ENCODE results near the gene INSRR. TPM values are rescaled to one million over a fixed set of nuclear protein-coding genes. Genes with fewer than 3 reads are reported as not detected.
A peak's percentile ranks its signal among the peaks of the same experiment; 100 is the strongest.

Gene INSRR
- total and polyA plus RNA-seq, 8 donors, result 0.03 to 0.06 (median 0.04) TPM; not detected in 4

GRCh38 chr1:156874572-156875340 is 15.8 kb upstream of the INSRR start:
- DNase-seq (no peak), ATAC-seq (no peak)
- H3K4me3 ChIP-seq, result no peak overlapping the region
- H3K36me3 ChIP-seq, result no peaks in the 10 kb centered on the region
- no peak overlapping the region for H3K27ac ChIP-seq
- intact Hi-C loops (cut with DNase I), result no loop called here
- no peak for TF ChIP-seq CTCF (IDR thresholded peaks at IDR 0.05)
- H3K27me3 ChIP-seq, result peaks cover 0 to 63% of the 10 kb centered on the region in 2 donors
- H3K4me1 ChIP-seq, result no peaks in the 10 kb centered on the region
- no peaks in the 10 kb centered on the region for H3K9me3 ChIP-seq

GRCh38 chr1:156874142-156874541 is 15.2 kb upstream of the INSRR start:
- ATAC-seq (no peak), DNase-seq (no peak)
- no peaks in the 10 kb centered on the region for H3K36me3 ChIP-seq
- intact Hi-C loops (cut with DNase I), result no loop called here
- no peaks in the 10 kb centered on the region for H3K4me1 ChIP-seq
- H3K9me3 ChIP-seq, result no peaks in the 10 kb centered on the region
- H3K27me3 ChIP-seq, result peaks cover 0 to 57% of the 10 kb centered on the region in 2 donors
- no peak for TF ChIP-seq CTCF (IDR thresholded peaks at IDR 0.05)
- no peak overlapping the region for H3K27ac ChIP-seq
- no peak overlapping the region for H3K4me3 ChIP-seq

- Histone ChIP-seq H3K27me3 (peaks cover 0 to 52% of the 10 kb centered on the region in 2 donors), H3K4me3 (no peak overlapping the region), H3K27ac (no peak overlapping the region), H3K4me1 (no peaks in the 10 kb centered on the region), H3K9me3 (no peaks in the 10 kb centered on the region), H3K36me3 (no peaks in the 10 kb centered on the region)
- no peak for TF ChIP-seq CTCF (IDR thresholded peaks at IDR 0.05)
- DNase-seq (no peak), ATAC-seq (no peak)
- intact Hi-C loops (cut with DNase I), result no loop called here
Measured at GRCh38 chr1:156873659-156874058, 14.7 kb upstream of the INSRR start.

- intact Hi-C loops (cut with DNase I), result no loop called here
- H3K9me3 ChIP-seq, result no peaks in the 10 kb centered on the region
- ATAC-seq (no peak), DNase-seq (no peak)
- H3K4me3 ChIP-seq, result no peak overlapping the region
- H3K27ac ChIP-seq, result no peak overlapping the region
- no peaks in the 10 kb centered on the region for H3K4me1 ChIP-seq
- TF ChIP-seq CTCF (IDR thresholded peaks at IDR 0.05), result no peak
- H3K36me3 ChIP-seq, result no peaks in the 10 kb centered on the region
- H3K27me3 ChIP-seq, result peaks cover 0 to 57% of the 10 kb centered on the region in 2 donors
Measured at GRCh38 chr1:156869455-156869854, 10.5 kb upstream of the INSRR start.

GRCh38 chr1:156868341-156868740 is 9.4 kb upstream of the INSRR start:
- DNase-seq (peak in 1 of 4 donors; percentile 44), ATAC-seq (no peak)
- Histone ChIP-seq H3K27ac (no peak overlapping the region), H3K4me3 (no peak overlapping the region), H3K4me1 (no peaks in the 10 kb centered on the region), H3K36me3 (no peaks in the 10 kb centered on the region), H3K27me3 (peaks cover 0 to 57% of the 10 kb centered on the region in 2 donors), H3K9me3 (no peaks in the 10 kb centered on the region)
- TF ChIP-seq CTCF (IDR thresholded peaks at IDR 0.05), result no peak
- intact Hi-C loops (cut with DNase I), result no loop called here
